Small intestine (tissue), 7 donors: ENCODE results near the gene SPATA31D3. TPM values are rescaled to one million over a fixed set of nuclear protein-coding genes. Genes with fewer than 3 reads are reported as not detected.

Experiments used
- DNase-seq, 2 donors: peaks; one replicate each; pipeline versions ENCODE4 v3.0.0 to v3.0.0-alpha.2; 2013
- FAIRE-seq: peaks from 2 replicates; lab custom pipeline; 2012; peaks lifted over from hg19 to GRCh38; lab: Jason Lieb, UNC
- H3K27ac ChIP-seq, 3 donors: one replicate each; pipeline ENCODE4 v1.5.1; 2013; ENCODE audit warnings: low read length in 2 of 3, mild to moderate bottlenecking in 2 of 3, control low read depth in 1 of 3, inconsistent platforms in 1 of 3, low read depth in 1 of 3, moderate library complexity in 1 of 3
- H3K27me3 ChIP-seq, 3 donors: one replicate each; pipeline ENCODE4 v1.6.1; 2013; ENCODE audit warnings: low read length in 3 of 3, inconsistent platforms in 1 of 3; ENCODE audit not compliant: control insufficient read depth in 3 of 3, insufficient read depth in 3 of 3
- H3K36me3 ChIP-seq, 3 donors: one replicate each; pipeline ENCODE4 v1.6.1; 2013; ENCODE audit warnings: low read length in 3 of 3, inconsistent platforms in 1 of 3, low read depth in 1 of 3, mild to moderate bottlenecking in 1 of 3, moderate library complexity in 1 of 3; ENCODE audit not compliant: control insufficient read depth in 3 of 3, insufficient read depth in 2 of 3
- H3K4me1 ChIP-seq, 3 donors: one replicate each; pipeline ENCODE4 v1.6.1; 2013; ENCODE audit warnings: low read length in 2 of 3, inconsistent platforms in 1 of 3, low read depth in 1 of 3, mild to moderate bottlenecking in 1 of 3, moderate library complexity in 1 of 3; ENCODE audit not compliant: control insufficient read depth in 3 of 3, insufficient read depth in 2 of 3
- H3K4me3 ChIP-seq, 3 donors: one replicate each; pipeline ENCODE4 v1.5.1; 2013; ENCODE audit warnings: low read length in 3 of 3, control low read depth in 1 of 3, inconsistent platforms in 1 of 3, low read depth in 1 of 3, mild to moderate bottlenecking in 1 of 3, moderate library complexity in 1 of 3
- H3K9me3 ChIP-seq, 2 donors: one replicate each; pipeline ENCODE4 v1.6.1; 2013; ENCODE audit warnings: low read depth in 1 of 2, low read length in 1 of 2; ENCODE audit not compliant: control insufficient read depth in 2 of 2, insufficient read depth in 1 of 2
- WGBS, 3 donors: extraction: QIAGEN DNeasy Blood & Tissue Kit; methylation state at CpG; one replicate each; pipeline ENCODE4 v1.1.7; 2013; 5-methylcytosine and 5-hydroxymethylcytosine counted together
- polyA plus RNA-seq, 4 donors: library from polyadenylated mRNA; stranded (reverse) in 3 of 4; unstranded in 1 of 4; fragments of 200-250 nt in 3 of 4; fragments of 120-200 nt in 1 of 4; gene quantifications; one replicate each; pipeline versions ENCODE4 v1.2.1 to v1.2.3, GENCODE V29; 2013
- donor health status: healthy with polysubstance abuse.
- donor health status: control.
- donor health status: control.
- donor health status: Bipolar disorder and iron deficiency.
- donor health status: healthy.

Gene SPATA31D3
- polyA plus RNA-seq, 4 donors, result not detected

GRCh38 chr9:81964218-81965171, 21.2 kb downstream of the SPATA31D3 start:
- no peak for FAIRE-seq
- no peak for DNase-seq
- no peaks in the 10 kb centered on the region for H3K27me3 ChIP-seq
- H3K27ac ChIP-seq, result no peak overlapping the region
- H3K9me3 ChIP-seq, result no peaks in the 10 kb centered on the region
- H3K4me1 ChIP-seq, result no peaks in the 10 kb centered on the region
- H3K36me3 ChIP-seq, result no peaks in the 10 kb centered on the region
- WGBS, 3 donors, result 67 to 79% (median 73%) methylated on average over 6 of the region's 6 CpGs
- H3K4me3 ChIP-seq, result no peak overlapping the region

- Histone ChIP-seq H3K27ac (no peak overlapping the region), H3K9me3 (no peaks in the 10 kb centered on the region), H3K36me3 (no peaks in the 10 kb centered on the region), H3K27me3 (no peaks in the 10 kb centered on the region), H3K4me3 (no peak overlapping the region), H3K4me1 (no peaks in the 10 kb centered on the region)
- 87 to 91% (median 89%) methylated on average over 3 of the region's 3 CpGs for WGBS, 3 donors
- DNase-seq (no peak), FAIRE-seq (no peak)
These were observed 24.7 kb downstream of the SPATA31D3 start for GRCh38 chr9:81968026-81968425.

GRCh38 chr9:81969971-81970370, 26.7 kb downstream of the SPATA31D3 start:
- no peaks in the 10 kb centered on the region for H3K4me1 ChIP-seq
- H3K27ac ChIP-seq, result no peak overlapping the region
- H3K36me3 ChIP-seq, result no peaks in the 10 kb centered on the region
- H3K4me3 ChIP-seq, result no peak overlapping the region
- H3K27me3 ChIP-seq, result no peaks in the 10 kb centered on the region
- peaks cover 0 to 5% of the 10 kb centered on the region in 2 donors for H3K9me3 ChIP-seq
- FAIRE-seq, result no peak
- no peak for DNase-seq

- DNase-seq (no peak), FAIRE-seq (no peak)
- Histone ChIP-seq H3K4me1 (no peaks in the 10 kb centered on the region), H3K4me3 (no peak overlapping the region), H3K9me3 (peaks cover 0 to 5% of the 10 kb centered on the region in 2 donors), H3K36me3 (no peaks in the 10 kb centered on the region), H3K27ac (no peak overlapping the region), H3K27me3 (no peaks in the 10 kb centered on the region)
These were observed 28.4 kb downstream of the SPATA31D3 start for GRCh38 chr9:81971727-81972126.

- no peaks in the 10 kb centered on the region for H3K27me3 ChIP-seq
- H3K4me3 ChIP-seq, result no peak overlapping the region
- no peak for FAIRE-seq
- peaks cover 0 to 5% of the 10 kb centered on the region in 2 donors for H3K9me3 ChIP-seq
- no peak overlapping the region for H3K27ac ChIP-seq
- no peaks in the 10 kb centered on the region for H3K4me1 ChIP-seq
- H3K36me3 ChIP-seq, result no peaks in the 10 kb centered on the region
- DNase-seq, result no peak
- 74 to 82% (median 77%) methylated on average over 5 of the region's 5 CpGs for WGBS, 3 donors
These were observed 31.5 kb downstream of the SPATA31D3 start for GRCh38 chr9:81974764-81975163.

- H3K4me1 ChIP-seq, result no peaks in the 10 kb centered on the region
- no peaks in the 10 kb centered on the region for H3K27me3 ChIP-seq
- no peak overlapping the region for H3K27ac ChIP-seq
- no peak overlapping the region for H3K4me3 ChIP-seq
- DNase-seq (no peak), FAIRE-seq (no peak)
- WGBS, 3 donors, result 86 to 92% (median 91%) methylated on average over 11 of the region's 11 CpGs
- H3K9me3 ChIP-seq, result peaks cover 0 to 5% of the 10 kb centered on the region in 2 donors
- H3K36me3 ChIP-seq, result no peaks in the 10 kb centered on the region
These were observed 33.1 kb downstream of the SPATA31D3 start for GRCh38 chr9:81976351-81976750.

GRCh38 chr9:81979196-81979595, 35.9 kb downstream of the SPATA31D3 start:
- no peaks in the 10 kb centered on the region for H3K9me3 ChIP-seq
- H3K27me3 ChIP-seq, result no peaks in the 10 kb centered on the region
- no peaks in the 10 kb centered on the region for H3K36me3 ChIP-seq
- DNase-seq (no peak), FAIRE-seq (no peak)
- no peaks in the 10 kb centered on the region for H3K4me1 ChIP-seq
- H3K27ac ChIP-seq, result no peak overlapping the region
- no peak overlapping the region for H3K4me3 ChIP-seq
- 62 to 65% (median 63%) methylated on average over 2 of the region's 2 CpGs for WGBS, 3 donors

- Histone ChIP-seq H3K4me3 (no peak overlapping the region), H3K27ac (no peak overlapping the region), H3K9me3 (no peaks in the 10 kb centered on the region), H3K27me3 (no peaks in the 10 kb centered on the region), H3K36me3 (no peaks in the 10 kb centered on the region), H3K4me1 (no peaks in the 10 kb centered on the region)
- DNase-seq (no peak), FAIRE-seq (no peak)
These were observed 37.3 kb downstream of the SPATA31D3 start for GRCh38 chr9:81980568-81980967.
